ENCODE data around the gene ARHGAP10. TPM values are rescaled to one million over a fixed set of nuclear protein-coding genes. Genes with fewer than 3 reads are reported as not detected.

Gene ARHGAP10
- total and polyA plus RNA-seq, 12 donors, result 33.9 to 71.1 (median 60.7) TPM

- Histone ChIP-seq H3K36me3 (no peaks in the 10 kb centered on the region), H3K9me3 (no peaks in the 10 kb centered on the region), H3K4me3 (no peak overlapping the region), H3K27me3 (no peaks in the 10 kb centered on the region), H3K27ac (no peak overlapping the region), H3K4me1 (no peaks in the 10 kb centered on the region)
- intact Hi-C loops (cut with DNase I), result no loop called here
- no peak for TF ChIP-seq CTCF (IDR thresholded peaks at IDR 0.05)
- DNase-seq (no peak), ATAC-seq (peak in 3 of 8 donors; percentile 53 to 77 (median 53))
- WGBS, 2 donors, result 93 to 95% methylated on average over 8 of the region's 8 CpGs
These were observed 17.1 kb upstream of the ARHGAP10 start for GRCh38 chr4:147714575-147715401.

GRCh38 chr4:147717878-147718277 is 14.0 kb upstream of the ARHGAP10 start:
- no peak overlapping the region for H3K27ac ChIP-seq
- no peaks in the 10 kb centered on the region for H3K4me1 ChIP-seq

GRCh38 chr4:147723326-147723725 is 8.6 kb upstream of the ARHGAP10 start:
- H3K27me3 ChIP-seq, result no peaks in the 10 kb centered on the region
- ATAC-seq (peak in 2 of 8 donors; percentile 33 to 61), DNase-seq (no peak)
- no peaks in the 10 kb centered on the region for H3K4me1 ChIP-seq
- H3K36me3 ChIP-seq, result no peaks in the 10 kb centered on the region
- H3K9me3 ChIP-seq, result no peaks in the 10 kb centered on the region
- WGBS, 2 donors, result 62 to 72% methylated on average over 5 of the region's 5 CpGs
- H3K27ac ChIP-seq, result no peak overlapping the region
- intact Hi-C loops (cut with DNase I), result loop anchor here in 1 of 10 donors (5.0 kb wide), 1 partner anchor 139 kb away; no protein-coding TSS in a partner anchor
- no peak for TF ChIP-seq CTCF (IDR thresholded peaks at IDR 0.05)
- H3K4me3 ChIP-seq, result no peak overlapping the region

More at GRCh38 chr4:147717878-147718277, 14.0 kb upstream of the ARHGAP10 start:
- Histone ChIP-seq H3K4me3 (no peak overlapping the region), H3K27me3 (no peaks in the 10 kb centered on the region), H3K36me3 (no peaks in the 10 kb centered on the region), H3K9me3 (no peaks in the 10 kb centered on the region)
- no peak for TF ChIP-seq CTCF (IDR thresholded peaks at IDR 0.05)
- no peak for ATAC-seq
- DNase-seq, result no peak
- 55 to 66% methylated on average over 1 of the region's 1 CpG for WGBS, 2 donors
- intact Hi-C loops (cut with DNase I), result no loop called here

GRCh38 chr4:147724468-147725201 is 7.3 kb upstream of the ARHGAP10 start:
- TF ChIP-seq CTCF (IDR thresholded peaks at IDR 0.05), result no peak
- no peaks in the 10 kb centered on the region for H3K9me3 ChIP-seq
- ATAC-seq, result no peak
- H3K4me1 ChIP-seq, result no peaks in the 10 kb centered on the region
- H3K36me3 ChIP-seq, result no peaks in the 10 kb centered on the region
- no peaks in the 10 kb centered on the region for H3K27me3 ChIP-seq
- H3K27ac ChIP-seq, result no peak overlapping the region
- intact Hi-C loops (cut with DNase I), result loop anchor here in 3 of 10 donors (5.0 kb wide), 2 partner anchors 138 to 143 kb away; no protein-coding TSS in a partner anchor
- WGBS, 2 donors, result 87 to 90% methylated on average over 13 of the region's 13 CpGs
- DNase-seq, result no peak
- no peak overlapping the region for H3K4me3 ChIP-seq
